ENCODE measurements around the gene CREB3. TPM values are rescaled to one million over a fixed set of nuclear protein-coding genes. Genes with fewer than 3 reads are reported as not detected.
A peak's percentile ranks its signal among the peaks of the same experiment; 100 is the strongest.

CREB3 gene
- total and polyA plus RNA-seq, 12 donors, result 47.0 to 142 (median 59.0) TPM

DNA sequence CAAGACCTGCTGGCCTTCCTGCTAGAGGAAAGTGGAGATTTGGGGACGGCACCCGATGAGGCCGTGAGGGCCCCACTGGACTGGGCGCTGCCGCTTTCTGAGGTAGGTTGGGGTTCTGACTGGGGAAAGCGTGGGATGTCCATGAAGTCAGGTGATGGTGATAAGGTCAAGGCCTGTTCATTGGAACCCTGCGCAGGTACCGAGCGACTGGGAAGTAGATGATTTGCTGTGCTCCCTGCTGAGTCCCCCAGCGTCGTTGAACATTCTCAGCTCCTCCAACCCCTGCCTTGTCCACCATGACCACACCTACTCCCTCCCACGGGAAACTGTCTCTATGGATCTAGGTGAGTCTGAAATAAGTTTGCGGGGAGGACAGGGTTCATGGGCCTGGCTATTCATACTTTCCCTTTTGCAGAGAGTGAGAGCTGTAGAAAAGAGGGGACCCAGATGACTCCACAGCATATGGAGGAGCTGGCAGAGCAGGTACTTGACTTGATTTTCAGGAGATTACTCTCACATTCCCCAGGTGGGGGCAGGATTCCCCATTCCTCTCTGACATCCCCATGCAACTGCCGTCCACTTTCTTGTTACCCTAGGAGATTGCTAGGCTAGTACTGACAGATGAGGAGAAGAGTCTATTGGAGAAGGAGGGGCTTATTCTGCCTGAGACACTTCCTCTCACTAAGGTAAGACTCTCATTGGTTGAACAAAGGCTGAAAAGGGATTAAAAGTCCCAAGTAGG lies 505 bp downstream of the CREB3 start:
- peak in 5 of 7 donors; percentile 37 to 55 (median 47) for DNase-seq
- intact Hi-C loops (cut with DNase I), result loop anchor here in 1 of 2 donors (5.0 kb wide), 1 partner anchor 71 kb away; no protein-coding TSS in a partner anchor
- peak overlapping the region; percentile 83 to 99 (median 93) for H3K27ac ChIP-seq
- H3K27me3 ChIP-seq, result no peaks in the 10 kb centered on the region
- peaks cover 41 to 50% of the 10 kb centered on the region in 2 donors for H3K4me1 ChIP-seq (replicated peaks in 1 of 2)
- peaks cover 0 to 37% of the 10 kb centered on the region in 2 donors for H3K36me3 ChIP-seq (replicated peaks in 1 of 2)
- 1 to 6% (median 3%) methylated on average over 4 to 14 of the region's 14 CpGs for WGBS, 4 donors
- peak overlapping the region; percentile 27 to 90 (median 60) for H3K4me3 ChIP-seq
- no peak for TF ChIP-seq POLR2A (IDR thresholded peaks at IDR 0.05)
- TF ChIP-seq, protein P1, sequence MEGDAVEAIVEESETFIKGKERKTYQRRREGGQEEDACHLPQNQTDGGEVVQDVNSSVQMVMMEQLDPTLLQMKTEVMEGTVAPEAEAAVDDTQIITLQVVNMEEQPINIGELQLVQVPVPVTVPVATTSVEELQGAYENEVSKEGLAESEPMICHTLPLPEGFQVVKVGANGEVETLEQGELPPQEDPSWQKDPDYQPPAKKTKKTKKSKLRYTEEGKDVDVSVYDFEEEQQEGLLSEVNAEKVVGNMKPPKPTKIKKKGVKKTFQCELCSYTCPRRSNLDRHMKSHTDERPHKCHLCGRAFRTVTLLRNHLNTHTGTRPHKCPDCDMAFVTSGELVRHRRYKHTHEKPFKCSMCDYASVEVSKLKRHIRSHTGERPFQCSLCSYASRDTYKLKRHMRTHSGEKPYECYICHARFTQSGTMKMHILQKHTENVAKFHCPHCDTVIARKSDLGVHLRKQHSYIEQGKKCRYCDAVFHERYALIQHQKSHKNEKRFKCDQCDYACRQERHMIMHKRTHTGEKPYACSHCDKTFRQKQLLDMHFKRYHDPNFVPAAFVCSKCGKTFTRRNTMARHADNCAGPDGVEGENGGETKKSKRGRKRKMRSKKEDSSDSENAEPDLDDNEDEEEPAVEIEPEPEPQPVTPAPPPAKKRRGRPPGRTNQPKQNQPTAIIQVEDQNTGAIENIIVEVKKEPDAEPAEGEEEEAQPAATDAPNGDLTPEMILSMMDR (IDR thresholded peaks at IDR 0.05), result no peak
- H3K9me3 ChIP-seq (replicated peaks in 1 of 3), result no peaks in the 10 kb centered on the region

DNA sequence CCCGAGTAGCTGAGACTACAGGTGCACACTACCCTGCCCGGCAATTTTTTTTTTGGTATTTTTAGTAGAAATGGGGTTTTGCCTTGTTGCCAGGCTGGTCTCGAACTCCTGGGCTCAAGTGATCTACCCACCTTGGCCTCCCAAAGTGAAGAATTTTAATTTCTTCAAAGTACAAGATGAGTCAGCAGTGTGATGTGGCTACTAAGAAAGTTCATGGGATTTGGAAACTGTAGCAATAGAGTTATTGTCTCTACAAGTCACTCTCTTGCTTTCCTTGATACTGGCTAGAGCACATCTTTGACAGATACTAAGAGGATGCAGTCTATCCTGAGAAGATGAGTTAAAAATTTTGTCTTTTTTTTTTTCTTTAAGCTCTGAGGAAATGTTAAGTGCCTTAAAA lies 1.6 kb downstream of the CREB3 start:
- 73 to 78% (median 75%) methylated on average over 3 of the region's 3 CpGs for WGBS, 4 donors
- intact Hi-C loops (cut with DNase I), result loop anchor here in 1 of 2 donors (5.0 kb wide), 1 partner anchor 72 kb away; no protein-coding TSS in a partner anchor
- Histone ChIP-seq H3K27me3 (no peaks in the 10 kb centered on the region), H3K9me3 (replicated peaks in 1 of 3) (no peaks in the 10 kb centered on the region), H3K4me3 (no peak overlapping the region), H3K4me1 (replicated peaks in 1 of 2) (peaks cover 30 to 39% of the 10 kb centered on the region in 2 donors), H3K36me3 (replicated peaks in 1 of 2) (peaks cover 0 to 49% of the 10 kb centered on the region in 2 donors), H3K27ac (peak overlapping the region in 3 of 5 donors; percentile 93 to 99 (median 96))
- no peak for DNase-seq
- no peak for TF ChIP-seq POLR2A (IDR thresholded peaks at IDR 0.05)
- TF ChIP-seq, protein P1 (IDR thresholded peaks at IDR 0.05), result no peak

DNA sequence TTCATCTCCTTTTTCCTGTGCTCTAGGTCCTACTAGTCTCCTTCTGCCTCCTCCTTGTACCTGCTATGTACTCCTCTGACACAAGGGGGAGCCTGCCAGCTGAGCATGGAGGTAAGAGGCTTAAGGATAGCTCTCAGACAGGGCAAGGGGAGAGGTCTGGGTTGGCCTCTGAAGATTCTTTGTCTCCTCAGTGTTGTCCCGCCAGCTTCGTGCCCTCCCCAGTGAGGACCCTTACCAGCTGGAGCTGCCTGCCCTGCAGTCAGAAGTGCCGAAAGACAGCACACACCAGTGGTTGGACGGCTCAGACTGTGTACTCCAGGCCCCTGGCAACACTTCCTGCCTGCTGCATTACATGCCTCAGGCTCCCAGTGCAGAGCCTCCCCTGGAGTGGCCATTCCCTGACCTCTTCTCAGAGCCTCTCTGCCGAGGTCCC lies 3.8 kb downstream of the CREB3 start:
- WGBS, 4 donors, result 0 to 48% (median 37%) methylated on average over 1 to 5 of the region's 5 CpGs
- DNase-seq, result peak; percentile 68 to 88 (median 77)
- Histone ChIP-seq H3K27ac (peak overlapping the region in 3 of 5 donors; percentile 18 to 38 (median 36)), H3K4me1 (replicated peaks in 1 of 2) (peaks cover 10 to 18% of the 10 kb centered on the region in 2 donors), H3K4me3 (no peak overlapping the region), H3K36me3 (replicated peaks in 1 of 2) (peaks cover 0 to 70% of the 10 kb centered on the region in 2 donors), H3K9me3 (replicated peaks in 1 of 3) (no peaks in the 10 kb centered on the region), H3K27me3 (no peaks in the 10 kb centered on the region)
- intact Hi-C loops (cut with DNase I), result no loop called here
- no peak for TF ChIP-seq POLR2A (IDR thresholded peaks at IDR 0.05)
- TF ChIP-seq, protein P1 (IDR thresholded peaks at IDR 0.05), result peak; percentile 59 to 79 (median 74)

DNA sequence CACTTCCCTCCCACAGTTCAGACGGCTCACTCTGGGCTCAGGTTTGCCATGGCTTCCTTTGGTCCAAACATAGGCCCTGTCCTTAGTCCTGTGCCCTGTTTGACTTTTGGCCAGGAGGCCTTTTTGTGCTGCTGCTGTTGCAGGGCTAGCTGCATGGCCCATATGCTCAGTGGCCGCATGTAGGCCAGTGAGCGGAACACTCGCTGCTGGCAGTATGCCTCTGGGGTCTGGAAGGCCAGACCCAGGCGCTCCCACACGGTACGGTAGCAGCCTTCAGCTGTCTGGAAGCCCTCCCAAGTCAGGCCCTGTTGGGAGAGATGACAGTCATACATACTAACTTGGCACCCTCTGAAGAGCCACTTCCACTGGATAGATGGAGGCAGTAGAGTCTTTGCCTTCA lies 4.7 kb downstream of the CREB3 start:
- intact Hi-C loops (cut with DNase I), result no loop called here
- H3K4me1 ChIP-seq (replicated peaks in 1 of 2), result peaks cover 7 to 18% of the 10 kb centered on the region in 2 donors
- no peak overlapping the region for H3K4me3 ChIP-seq
- WGBS, 4 donors, result 0 to 69% (median 67%) methylated on average over 1 to 7 of the region's 7 CpGs
- no peaks in the 10 kb centered on the region for H3K9me3 ChIP-seq (replicated peaks in 1 of 3)
- H3K27me3 ChIP-seq, result no peaks in the 10 kb centered on the region
- H3K27ac ChIP-seq, result no peak overlapping the region
- no peak for TF ChIP-seq POLR2A (IDR thresholded peaks at IDR 0.05)
- TF ChIP-seq, protein P1 (IDR thresholded peaks at IDR 0.05), result no peak
- DNase-seq, result no peak
- H3K36me3 ChIP-seq (replicated peaks in 1 of 2), result peaks cover 0 to 78% of the 10 kb centered on the region in 2 donors

Measured in adrenal gland (tissue), 12 donors.